HepG2 (cell line): ENCODE measurements around the gene C5orf24. TPM values are rescaled to one million over a fixed set of nuclear protein-coding genes. Genes with fewer than 3 reads are reported as not detected.
A peak's percentile ranks its signal among the peaks of the same experiment; 100 is the strongest.
"Not testable (repeated sequence)": the region's sequence is repeated elsewhere in the genome, so short reads cannot be mapped to it uniquely, and the experiment has no call there.

Experiments
- ATAC-seq: fragments of 200-7000 bp; cut with Tn5 transposase; 3 replicates; pipeline ENCODE4 v1.9.1; 2020; ENCODE audit warnings: mild to moderate bottlenecking, moderate library complexity
- BruUV-seq: library from RNA; stranded (reverse); fragments of 400-500 nt; replicated peaks from 2 replicates; lab custom pipeline; 2021; lab: Mats Ljungman, UMichigan
- CTCF ChIA-PET: fragments of 300-600 bp; formaldehyde crosslinking; extraction: SDS; loops from one replicate; lab custom pipeline; 2021; ENCODE audit warnings: low total read pairs, inconsistent platforms, low intra/inter-chr PET ratio; lab: Yijun Ruan, JAX
- POLR2A ChIA-PET: fragments of 350-600 bp; sonication (Branson Sonifier 250); formaldehyde crosslinking; loops from one replicate; lab custom pipeline; 2020; ENCODE audit warnings: antibody characterized with exemption, inconsistent platforms; lab: Yijun Ruan, JAX
- DNase-seq: peaks from one replicate; pipeline ENCODE4 v3.0.0-alpha.2; 2015; ENCODE audit warnings: low spot score
- FAIRE-seq: peaks from 3 replicates; lab custom pipeline; 2011; peaks lifted over from hg19 to GRCh38; lab: Jason Lieb, UNC
- H2AFZ ChIP-seq: one replicate; pipeline ENCODE4 v1.6.1; 2011; ENCODE audit warnings: low read length, inconsistent platforms
- H3K27ac ChIP-seq: fragments of 300-600 bp; 3 replicates; pipeline ENCODE4 v1.8.0; 2011; ENCODE audit warnings: mixed run types, mild to moderate bottlenecking, mixed read lengths, low read length, inconsistent platforms; ENCODE audit not compliant: insufficient read depth; ENCODE audit errors: extremely low read length
- H3K27me3 ChIP-seq, 2 experiments: fragments of 200-600 bp in 1 of 2; 2 replicates in 1 of 2; 3 replicates in 1 of 2; pipeline versions ENCODE4 v1.6.0 to v1.8.0; 2011; ENCODE audit warnings: low read length in 2 of 2, mild to moderate bottlenecking in 2 of 2, moderate library complexity in 2 of 2, inconsistent platforms in 1 of 2; ENCODE audit not compliant: insufficient read depth in 2 of 2, control insufficient read depth in 1 of 2
- H3K36me3 ChIP-seq, 2 experiments: fragments of 200-600 bp in 1 of 2; replicated peaks in 1 of 2; 2 replicates in 1 of 2; 3 replicates in 1 of 2; pipeline versions ENCODE4 v1.5.1 to v1.8.0; 2011; ENCODE audit warnings: low read length in 2 of 2, inconsistent platforms in 1 of 2; ENCODE audit not compliant: insufficient read depth in 2 of 2, control insufficient read depth in 1 of 2
- H3K4me1 ChIP-seq: 2 replicates; pipeline ENCODE4 v1.5.1; 2012; ENCODE audit warnings: low read length, inconsistent platforms; ENCODE audit not compliant: insufficient read depth
- H3K4me2 ChIP-seq: 2 replicates; pipeline ENCODE4 v1.6.0; 2011; ENCODE audit warnings: low read depth, low read length, inconsistent platforms
- H3K4me3 ChIP-seq, 3 experiments: fragments of 200-600 bp in 1 of 3; sonication (generic), shearing (Covaris generic) in 1 of 3; replicated peaks in 1 of 3; 2 replicates each; pipeline ENCODE4 v1.5.1; 2011 to 2016; ENCODE audit warnings: low read length in 3 of 3, inconsistent platforms in 2 of 3, low read depth in 2 of 3, mild to moderate bottlenecking in 2 of 3, control low read depth in 1 of 3, mixed read lengths in 1 of 3; ENCODE audit not compliant: insufficient read depth in 1 of 3
- H3K79me2 ChIP-seq: one replicate; pipeline ENCODE4 v1.6.1; 2011; ENCODE audit warnings: low read length, inconsistent platforms; ENCODE audit not compliant: insufficient read depth
- H3K9ac ChIP-seq: 2 replicates; pipeline ENCODE4 v1.6.0; 2011; ENCODE audit warnings: mild to moderate bottlenecking, low read depth, low read length, inconsistent platforms; ENCODE audit not compliant: insufficient read depth
- H3K9me3 ChIP-seq: 2 replicates; pipeline ENCODE4 v1.5.1; 2012; ENCODE audit warnings: mild to moderate bottlenecking, low read length
- H4K20me1 ChIP-seq: 2 replicates; pipeline ENCODE4 v1.6.0; 2011; ENCODE audit warnings: inconsistent platforms, mild to moderate bottlenecking, low read length, moderate library complexity; ENCODE audit not compliant: insufficient read depth
- PITX1 ChIP-seq: sonication (generic); formaldehyde crosslinking; IDR thresholded peaks from 2 replicates; pipeline ENCODE4 v1.5.1; 2020; ENCODE audit warnings: mild to moderate bottlenecking, missing genetic modification reagents
- RBFOX2 ChIP-seq: fragments of 200-400 bp; formaldehyde crosslinking; IDR thresholded peaks from 2 replicates; pipeline ENCODE4 v1.6.1; 2017; ENCODE audit warnings: low read depth, mild to moderate bottlenecking, low read length
- SMC3 ChIP-seq: IDR thresholded peaks from 2 replicates; pipeline ENCODE4 v1.6.1; 2011; ENCODE audit warnings: low read length, improper control_type of control experiment
- STAG1 ChIP-seq: sonication (generic); formaldehyde crosslinking; IDR thresholded peaks from 2 replicates; pipeline ENCODE4 v1.4.0; 2020; ENCODE audit warnings: missing genetic modification reagents
- ZNF121 ChIP-seq: sonication (generic); formaldehyde crosslinking; IDR thresholded peaks from 2 replicates; pipeline ENCODE4 v1.5.0; 2020; ENCODE audit warnings: mild to moderate bottlenecking, missing genetic modification reagents
- WGBS: methylation state at CpG from one replicate; pipeline ENCODE4 v1.1.6; 2017; ENCODE audit warnings: low lambda C conversion rate; 5-methylcytosine and 5-hydroxymethylcytosine counted together
- in situ Hi-C: cut with HindIII; loops from 2 replicates; pipeline ENCODE4 v1.10.0; 2017; ENCODE audit warnings: low pct_unique_long_range_greater_than_20kb; ENCODE audit not compliant: extremely low pct_ligation_motif_present
- intact Hi-C: fragments of 100-400 bp; cut with micrococcal nuclease; formaldehyde crosslinking; loops from one replicate; pipeline ENCODE4 v1.10.0; 2022; ENCODE audit not compliant: unreplicated experiment
- polyA plus RNA-seq, 8 experiments: library from polyadenylated mRNA; depleted of rRNA in 3 of 8; stranded (reverse) in 7 of 8; unstranded in 1 of 8; fragments of >200 nt; fragmentation: Illumina TruSeq in 4 of 8; extraction: Trizol in 4 of 8; gene quantifications; 2 replicates each; pipeline versions ENCODE4 v1.2.1 to v1.2.3, GENCODE V29; 2011 to 2016; ENCODE audit warnings: low read depth in 4 of 8, missing spikeins in 1 of 8, mixed read lengths in 1 of 8; ENCODE audit not compliant: insufficient read depth in 1 of 8
- total RNA-seq, 5 experiments: library from RNA; depleted of rRNA; stranded (reverse); fragments of >200 nt; fragmentation: Illumina TruSeq; extraction: Trizol; gene quantifications; 2 replicates each; pipeline ENCODE4 v1.2.3, GENCODE V29; 2016; ENCODE audit warnings: low read depth in 1 of 5
- TF ChIP-seq, protein P1 (sequence below): sonication (generic); formaldehyde crosslinking; IDR thresholded peaks from 2 replicates; pipeline ENCODE4 v1.5.0; 2020; ENCODE audit warnings: mild to moderate bottlenecking, missing genetic modification reagents, moderate library complexity
- TF ChIP-seq, protein P2 (sequence below): sonication (generic); formaldehyde crosslinking; IDR thresholded peaks from 2 replicates; pipeline ENCODE4 v1.4.0; 2020; ENCODE audit warnings: missing genetic modification reagents

The C5orf24 gene
- total and polyA plus RNA-seq, 2 of the 13 experiments (the other 11 are each of a cell fraction or from before 2014, with no cell fraction given): 34.6 to 41.5 TPM

DNA sequence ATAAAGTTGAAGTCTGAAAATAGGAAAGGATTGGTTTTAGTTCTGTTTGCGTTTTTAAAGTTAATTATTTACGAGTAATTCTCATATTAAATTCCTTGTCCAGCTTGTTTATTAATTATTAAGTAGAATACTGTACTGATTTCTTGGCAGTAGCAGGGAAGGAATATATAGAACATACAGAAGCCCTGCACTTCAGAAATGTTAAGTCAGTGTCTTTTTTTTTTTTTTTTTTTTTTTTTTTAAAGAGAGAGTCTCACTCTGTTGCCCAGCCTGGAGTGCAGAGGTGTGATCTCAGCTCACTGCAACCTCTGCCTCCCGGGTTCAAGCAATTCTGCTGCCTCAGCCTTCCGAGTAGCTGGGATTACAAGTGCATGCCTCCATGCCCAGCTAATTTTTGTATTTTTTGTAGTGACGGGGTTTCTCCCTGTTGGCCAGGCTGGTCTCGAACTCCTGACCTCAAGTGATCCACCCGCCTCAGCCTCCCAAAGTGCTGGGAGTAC lies 3.7 kb downstream of the C5orf24 start:
- H3K4me3 ChIP-seq, H2AFZ ChIP-seq, H3K4me2 ChIP-seq, H3K27ac ChIP-seq, H3K9me3 ChIP-seq, H3K9ac ChIP-seq, in situ Hi-C loops, CTCF ChIA-PET, ATAC-seq, H4K20me1 ChIP-seq, H3K27me3 ChIP-seq, FAIRE-seq: not testable (repeated sequence)
- 91% methylated on average over 7 of the region's 7 CpGs for WGBS
- H3K79me2 ChIP-seq: peaks cover 27% of the 10 kb centered on the region
- H3K36me3 ChIP-seq: peaks cover 0 to 13% of the 10 kb centered on the region in 2 experiments; a peak in 1 of 5 replicates
- peaks cover 42% of the 10 kb centered on the region for H3K4me1 ChIP-seq
- POLR2A ChIA-PET: interaction anchor here (0.7 to 1.6 kb wide), 4 partner anchors 9 to 623 kb away, joined by 3 to 6 read pairs (median 4); partner anchors contain the start of gene PCBD2
- intact Hi-C loops: loop anchor here (5.0 kb wide), 1 partner anchor 42 kb away; no protein-coding TSS in a partner anchor
- TF ChIP-seq ZNF121: 0 out of 2 replicates have a peak, but pooled peaks have one; percentile 21
- TF ChIP-seq, all 625 proteins: peak for 1; not testable (repeated sequence) for 624
- DNase-seq, BruUV-seq: not testable (repeated sequence)

DNA sequence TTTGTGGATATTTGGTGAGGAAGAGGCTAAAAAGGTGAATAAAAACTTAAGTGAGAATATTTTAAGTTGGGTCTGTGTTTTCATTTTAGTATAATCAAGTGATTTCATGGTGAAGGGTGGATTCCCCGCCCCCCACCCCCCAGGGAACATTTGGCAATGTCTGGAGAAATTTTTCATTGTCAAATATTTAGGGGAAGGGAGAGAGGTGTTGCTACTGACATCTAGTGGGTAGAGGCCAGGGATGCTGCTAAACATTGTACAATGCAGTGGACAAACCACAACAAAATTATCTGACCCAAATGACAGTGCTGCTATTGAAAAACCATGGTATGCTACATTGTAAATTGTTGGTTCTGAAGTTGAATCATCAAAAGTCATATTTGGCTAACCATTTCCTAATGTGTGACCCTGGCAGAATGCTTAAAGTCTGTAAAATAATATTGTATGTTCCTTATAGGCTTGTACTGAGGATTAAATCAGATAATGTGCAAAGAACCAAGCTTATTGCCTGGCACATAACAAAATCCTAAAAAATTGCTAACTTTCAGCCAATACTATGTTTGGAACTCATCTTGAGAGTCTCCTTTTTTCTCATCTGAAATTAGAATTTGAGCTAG lies 5.6 kb downstream of the C5orf24 start:
- Histone ChIP-seq H3K27me3 (no peaks in the 10 kb centered on the region), H3K27ac (no peak overlapping the region), H3K36me3 (peaks cover 7 to 29% of the 10 kb centered on the region in 2 experiments), H3K9me3 (no peaks in the 10 kb centered on the region), H3K4me1 (peaks cover 32% of the 10 kb centered on the region), H4K20me1 (no peaks in the 10 kb centered on the region), H3K79me2 (peaks cover 25% of the 10 kb centered on the region), H3K4me3 (no peak overlapping the region), H2AFZ (no peak overlapping the region), H3K4me2 (no peak overlapping the region), H3K9ac (no peak overlapping the region)
- FAIRE-seq (peak; percentile 70), ATAC-seq (peak; percentile 53; the same call in 2 of the 3 replicates), DNase-seq (no peak)
- WGBS: 96% methylated on average over 1 of the region's 1 CpG
- intact Hi-C loops (loop anchor here (10.0 kb wide), 1 partner anchor 117 kb away; the partner anchor contains the start of gene CAMLG), in situ Hi-C loops (no loop called here)
- CTCF ChIA-PET: no interaction called here
- BruUV-seq: no TSS peak
- TF ChIP-seq STAG1 (CRISPR knock-in tag) (peak; percentile 41), PITX1 (CRISPR knock-in tag) (no peak), SMC3 (peak; percentile 21; the same call in 1 of the 2 replicates), RBFOX2 (0 out of 2 replicates have a peak, but pooled peaks have one; percentile 26)
- TF ChIP-seq, protein P1, sequence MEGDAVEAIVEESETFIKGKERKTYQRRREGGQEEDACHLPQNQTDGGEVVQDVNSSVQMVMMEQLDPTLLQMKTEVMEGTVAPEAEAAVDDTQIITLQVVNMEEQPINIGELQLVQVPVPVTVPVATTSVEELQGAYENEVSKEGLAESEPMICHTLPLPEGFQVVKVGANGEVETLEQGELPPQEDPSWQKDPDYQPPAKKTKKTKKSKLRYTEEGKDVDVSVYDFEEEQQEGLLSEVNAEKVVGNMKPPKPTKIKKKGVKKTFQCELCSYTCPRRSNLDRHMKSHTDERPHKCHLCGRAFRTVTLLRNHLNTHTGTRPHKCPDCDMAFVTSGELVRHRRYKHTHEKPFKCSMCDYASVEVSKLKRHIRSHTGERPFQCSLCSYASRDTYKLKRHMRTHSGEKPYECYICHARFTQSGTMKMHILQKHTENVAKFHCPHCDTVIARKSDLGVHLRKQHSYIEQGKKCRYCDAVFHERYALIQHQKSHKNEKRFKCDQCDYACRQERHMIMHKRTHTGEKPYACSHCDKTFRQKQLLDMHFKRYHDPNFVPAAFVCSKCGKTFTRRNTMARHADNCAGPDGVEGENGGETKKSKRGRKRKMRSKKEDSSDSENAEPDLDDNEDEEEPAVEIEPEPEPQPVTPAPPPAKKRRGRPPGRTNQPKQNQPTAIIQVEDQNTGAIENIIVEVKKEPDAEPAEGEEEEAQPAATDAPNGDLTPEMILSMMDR (CRISPR knock-in tag): peak; percentile 48
- TF ChIP-seq, protein P2, sequence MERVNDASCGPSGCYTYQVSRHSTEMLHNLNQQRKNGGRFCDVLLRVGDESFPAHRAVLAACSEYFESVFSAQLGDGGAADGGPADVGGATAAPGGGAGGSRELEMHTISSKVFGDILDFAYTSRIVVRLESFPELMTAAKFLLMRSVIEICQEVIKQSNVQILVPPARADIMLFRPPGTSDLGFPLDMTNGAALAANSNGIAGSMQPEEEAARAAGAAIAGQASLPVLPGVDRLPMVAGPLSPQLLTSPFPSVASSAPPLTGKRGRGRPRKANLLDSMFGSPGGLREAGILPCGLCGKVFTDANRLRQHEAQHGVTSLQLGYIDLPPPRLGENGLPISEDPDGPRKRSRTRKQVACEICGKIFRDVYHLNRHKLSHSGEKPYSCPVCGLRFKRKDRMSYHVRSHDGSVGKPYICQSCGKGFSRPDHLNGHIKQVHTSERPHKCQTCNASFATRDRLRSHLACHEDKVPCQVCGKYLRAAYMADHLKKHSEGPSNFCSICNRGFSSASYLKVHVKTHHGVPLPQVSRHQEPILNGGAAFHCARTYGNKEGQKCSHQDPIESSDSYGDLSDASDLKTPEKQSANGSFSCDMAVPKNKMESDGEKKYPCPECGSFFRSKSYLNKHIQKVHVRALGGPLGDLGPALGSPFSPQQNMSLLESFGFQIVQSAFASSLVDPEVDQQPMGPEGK (CRISPR knock-in tag): peak; percentile 22; the same call in 1 of the 2 replicates
- POLR2A ChIA-PET: no interaction called here
